NB4 (cell line): ENCODE results near the gene C6orf52.

ENCODE experiments used
- DNase-seq: peaks from one replicate; pipeline ENCODE4 v3.0.0; 2010; ENCODE audit warnings: low read depth
- H3K4me3 ChIP-seq: one replicate; pipeline ENCODE4 v1.5.1; 2011; ENCODE audit warnings: mild to moderate bottlenecking, low read depth, low read length, moderate library complexity
- CTCF ChIP-seq: IDR thresholded peaks from one replicate; pipeline ENCODE4 v1.5.1; 2012; ENCODE audit warnings: low read depth, low read length
- MAX ChIP-seq: IDR thresholded peaks from 2 replicates; pipeline ENCODE4 v1.6.1; 2011; ENCODE audit warnings: low read depth, low read length
- MYC ChIP-seq: IDR thresholded peaks from 2 replicates; pipeline ENCODE4 v1.6.1; 2011; ENCODE audit warnings: low read depth, low read length
- POLR2A ChIP-seq: IDR thresholded peaks from 2 replicates; pipeline ENCODE4 v1.6.1; 2011; ENCODE audit warnings: mild to moderate bottlenecking; ENCODE audit not compliant: insufficient read length; ENCODE audit errors: extremely low read depth

Gene C6orf52

DNA sequence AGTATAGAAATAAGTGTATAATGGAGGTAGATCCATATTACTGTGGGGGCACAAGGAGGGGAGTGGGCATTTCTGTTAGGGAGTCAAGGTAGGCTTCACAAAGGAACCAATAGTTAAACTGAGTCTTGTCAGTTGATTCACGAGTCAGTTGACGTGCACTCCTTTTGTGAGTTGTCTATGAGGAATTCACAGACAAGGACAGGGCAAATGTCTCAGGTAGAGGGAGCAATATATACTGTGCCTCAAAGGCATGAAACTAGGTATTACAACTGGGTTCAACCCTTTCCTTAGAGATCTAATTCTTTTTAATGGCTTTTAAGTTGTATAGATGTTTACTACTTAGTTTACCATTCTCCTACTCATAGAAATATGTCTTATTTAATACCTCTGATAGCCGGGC is 39.4 kb upstream of the C6orf52 start:
- no peak for DNase-seq
- no peak overlapping the region for H3K4me3 ChIP-seq
- TF ChIP-seq MAX: no peak
- TF ChIP-seq CTCF: no peak
- no peak for TF ChIP-seq POLR2A
- TF ChIP-seq MYC: no peak

- DNase-seq: no peak
- no peak for TF ChIP-seq MYC
- TF ChIP-seq POLR2A: no peak
- no peak for TF ChIP-seq CTCF
- TF ChIP-seq MAX: no peak
- H3K4me3 ChIP-seq: no peak overlapping the region
Observed at GRCh38 chr6:10733151-10733715, 38.8 kb upstream of the C6orf52 start.

DNA sequence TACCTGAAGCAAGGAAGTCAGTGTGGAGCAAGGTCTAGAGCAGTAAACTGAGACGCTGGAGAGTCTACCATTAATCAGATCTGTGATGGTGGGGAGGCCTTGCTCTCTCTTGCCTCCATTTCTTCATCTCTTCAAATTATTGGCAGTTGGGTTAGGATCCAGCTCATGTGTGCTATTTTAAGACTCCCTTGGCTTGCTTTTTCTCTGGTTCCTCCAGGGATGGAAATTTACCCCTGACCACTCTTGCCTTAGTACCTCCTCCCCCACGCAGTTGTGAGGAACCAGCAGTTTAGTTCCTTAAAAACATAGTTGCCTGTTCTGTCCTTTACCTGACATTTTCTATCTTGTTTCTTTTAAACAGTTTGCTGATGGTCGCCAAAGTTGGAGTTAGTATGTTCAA is 35.8 kb upstream of the C6orf52 start:
- TF ChIP-seq CTCF: no peak
- TF ChIP-seq MYC: no peak
- no peak for TF ChIP-seq MAX
- no peak for TF ChIP-seq POLR2A
- H3K4me3 ChIP-seq: no peak overlapping the region
- peak; percentile 87 for DNase-seq

DNA sequence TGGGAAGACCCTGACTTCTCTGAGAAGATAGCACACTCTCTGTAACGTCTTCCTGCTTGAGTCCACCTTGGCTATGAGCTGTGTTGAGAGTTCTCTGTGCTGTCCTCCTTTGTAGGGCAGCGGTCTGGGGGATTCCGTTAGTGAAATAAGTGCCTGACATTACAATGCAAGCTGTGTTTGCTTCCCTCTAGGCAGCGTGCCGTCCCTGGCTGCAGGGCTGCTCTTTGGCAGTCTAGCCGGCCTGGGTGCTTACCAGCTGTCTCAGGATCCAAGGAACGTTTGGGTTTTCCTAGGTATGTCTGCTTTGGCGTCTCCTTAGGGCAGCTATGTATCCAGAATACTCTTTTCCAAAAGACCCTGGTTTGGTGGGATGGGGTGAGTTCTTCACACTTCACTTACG is 31.3 kb upstream of the C6orf52 start:
- DNase-seq: no peak
- TF ChIP-seq CTCF (no peak), MAX (no peak)
- no peak overlapping the region for H3K4me3 ChIP-seq

- no peak for DNase-seq
- no peak for TF ChIP-seq MYC
- TF ChIP-seq MAX: no peak
- no peak for TF ChIP-seq POLR2A
- TF ChIP-seq CTCF: no peak
- H3K4me3 ChIP-seq: peak overlapping the region; percentile 3
Observed at GRCh38 chr6:10725044-10725443, 30.6 kb upstream of the C6orf52 start.

- DNase-seq: no peak
- peak overlapping the region; percentile 85 for H3K4me3 ChIP-seq
- TF ChIP-seq CTCF (no peak), MYC (no peak), MAX (no peak), POLR2A (no peak)
Observed at GRCh38 chr6:10723567-10723881, 29.1 kb upstream of the C6orf52 start.
